Brain pericyte (primary cell): ENCODE data around the gene PRUNE1.

Experiments used
- DNase-seq: peaks from one replicate; pipeline ENCODE4 v3.0.0-alpha.2; 2012; ENCODE audit warnings: low read depth, low spot score

The PRUNE1 gene

DNA sequence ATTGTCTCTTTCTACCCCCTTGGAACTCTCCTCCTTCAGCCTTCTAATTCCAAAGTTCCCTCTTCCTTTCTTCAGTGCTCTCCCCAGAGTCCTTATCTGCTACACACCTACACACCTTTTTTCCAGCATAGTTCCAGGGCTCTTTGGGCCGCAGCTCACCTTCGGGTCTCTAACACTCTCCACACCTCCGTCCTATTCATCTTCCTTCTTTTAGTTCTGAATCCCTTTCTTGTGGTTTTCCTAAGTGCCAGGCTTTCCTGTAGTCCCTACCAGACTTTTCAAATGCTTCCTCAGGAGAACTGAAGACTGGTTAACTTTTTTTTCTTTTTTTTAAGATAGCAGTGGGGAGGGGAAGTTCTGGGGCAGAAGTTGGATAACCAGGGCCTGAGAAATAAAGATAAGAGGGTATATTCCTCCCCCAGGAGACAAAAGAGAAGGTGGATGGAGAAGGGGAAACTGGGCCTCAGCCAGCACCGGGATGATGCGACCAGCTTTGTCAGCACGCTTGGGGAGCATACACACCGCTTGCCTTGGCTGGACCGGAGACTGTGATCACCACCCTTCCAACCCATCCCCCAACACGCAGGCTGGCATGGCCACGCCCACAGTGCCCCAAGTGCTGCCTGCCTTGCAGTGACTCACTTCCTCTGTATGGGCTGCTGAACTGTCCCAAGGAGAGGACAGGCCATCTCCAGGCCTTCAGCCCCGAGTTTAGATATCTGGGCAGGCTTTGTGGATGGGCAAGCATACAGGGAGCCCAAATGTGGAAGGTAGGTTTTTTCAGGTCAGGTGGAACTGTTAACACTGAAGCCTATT is 31.2 kb upstream of the PRUNE1 start:
- no peak for DNase-seq

DNA sequence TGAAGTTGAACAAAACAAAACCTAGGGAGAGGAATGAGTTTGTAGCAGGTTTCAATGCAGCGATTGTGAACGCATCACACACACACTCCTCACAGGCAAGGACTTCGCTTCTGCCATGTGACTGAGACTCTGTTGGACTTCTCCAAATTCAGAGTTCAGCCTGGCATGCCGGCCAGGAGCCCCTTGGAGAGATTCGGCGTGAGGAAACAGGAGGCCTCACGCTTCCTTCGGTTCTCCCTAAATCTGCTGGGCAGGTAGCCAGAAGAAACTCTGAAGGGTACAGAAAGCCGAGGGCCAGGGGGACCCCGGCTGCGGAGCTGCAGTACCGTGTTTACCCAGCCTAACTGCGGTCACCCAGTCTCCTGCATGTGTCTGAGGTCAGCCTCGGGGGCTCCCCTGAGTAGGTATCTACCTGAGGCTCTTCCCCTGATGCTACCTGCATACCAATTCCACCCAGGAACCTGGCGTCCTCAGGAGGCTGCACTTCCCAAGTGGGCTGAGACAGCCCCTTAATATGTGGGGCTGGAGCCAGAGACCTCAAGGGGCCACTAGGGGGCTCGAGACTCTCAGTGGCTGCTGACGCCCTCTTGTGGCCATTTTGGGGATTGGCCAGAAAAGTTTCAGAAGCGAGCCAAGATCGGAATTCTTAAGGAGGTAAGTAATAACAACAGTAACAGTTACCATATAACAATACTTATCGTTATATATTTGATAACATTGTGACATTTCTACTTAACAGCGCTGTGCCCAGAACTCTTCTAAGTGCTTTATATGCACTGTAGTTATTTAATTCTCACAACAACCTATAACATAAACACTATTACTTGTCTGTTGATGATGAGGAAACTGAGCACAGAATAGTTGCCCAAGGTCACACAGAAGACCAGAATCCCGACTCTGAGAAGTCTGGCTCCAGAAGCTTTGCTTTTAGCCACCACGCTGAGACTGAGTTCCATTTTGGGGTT is 28.9 kb upstream of the PRUNE1 start:
- peak; percentile 60 for DNase-seq

DNA sequence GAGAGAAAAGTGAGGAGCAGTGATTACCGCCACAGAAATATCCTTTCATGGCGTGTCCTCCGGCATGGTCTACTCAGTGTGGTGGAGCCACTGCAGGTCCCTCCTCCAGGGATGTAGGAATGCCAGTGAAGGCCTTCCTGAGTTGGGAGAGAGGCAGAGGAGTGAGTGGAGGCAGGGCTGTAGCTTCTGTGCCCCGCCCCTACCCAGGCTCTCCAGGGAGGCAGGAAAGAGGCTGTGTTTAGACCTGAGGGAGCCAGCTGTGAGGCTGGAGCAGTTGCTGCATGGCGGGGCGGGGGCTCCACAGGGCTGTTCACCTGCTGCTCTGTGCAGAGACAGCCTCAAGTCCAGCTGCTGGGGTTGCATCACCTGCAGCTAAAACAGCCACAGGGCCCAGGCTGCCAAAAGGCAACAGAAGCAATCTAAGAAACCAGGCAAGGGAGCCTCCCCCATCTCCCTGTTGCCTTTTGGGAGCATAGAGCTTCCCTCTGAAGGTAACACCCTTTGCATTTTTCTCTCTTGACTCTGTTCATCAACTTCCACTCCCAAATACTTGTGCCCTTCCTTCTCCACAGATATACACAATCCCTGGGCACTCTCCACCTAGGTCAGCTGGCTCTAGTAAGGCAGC is 27.0 kb upstream of the PRUNE1 start:
- DNase-seq = no peak

DNA sequence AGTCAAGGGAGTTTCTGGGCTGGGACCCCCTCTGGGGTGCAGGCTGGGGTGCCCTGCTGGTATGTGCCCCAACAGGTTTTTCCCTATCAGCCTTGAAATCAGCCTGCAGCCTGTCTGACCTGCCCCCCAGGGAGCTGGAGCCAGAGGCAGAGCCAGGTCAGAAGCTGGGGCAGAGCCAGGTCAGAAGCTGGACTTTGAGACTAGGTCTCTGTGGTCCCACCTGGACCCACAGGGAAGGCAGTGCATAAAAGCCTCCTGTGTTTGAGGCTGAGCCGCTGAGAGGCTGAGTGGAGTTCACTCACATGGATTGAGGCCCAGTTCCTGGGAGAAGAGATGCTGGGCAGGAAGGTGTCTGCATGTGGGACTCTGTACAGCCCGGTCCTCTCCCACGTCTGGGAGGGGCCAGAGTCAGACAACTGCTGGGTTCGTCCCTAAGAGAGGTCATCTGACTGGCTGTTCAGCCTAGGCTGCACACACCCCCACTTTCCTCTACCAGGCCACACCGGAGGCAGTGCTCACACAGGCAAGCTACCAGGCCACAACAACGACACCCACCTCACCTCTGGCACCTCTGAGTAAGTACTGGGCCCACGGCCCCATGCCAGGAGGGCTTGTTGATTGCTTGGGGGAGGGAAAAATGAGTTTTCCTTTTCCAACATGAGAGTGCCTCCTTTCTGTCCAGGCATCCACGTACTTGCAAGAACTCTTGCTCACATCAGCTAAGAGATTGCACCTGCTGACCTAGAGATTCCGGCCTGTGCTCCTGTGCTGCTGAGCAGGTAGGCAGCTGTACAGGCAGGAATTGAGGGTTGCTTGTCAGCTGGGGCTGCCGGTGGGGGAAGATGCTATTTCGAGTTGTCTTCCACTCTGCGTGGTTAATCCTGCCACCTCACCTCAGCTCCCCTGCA is 26.2 kb upstream of the PRUNE1 start, which contains the start of gene ANXA9:
Gene ANXA9, plus strand, starts transcription at position 488 of the 908 bp plus-strand sequence. CDS start 814 bp downstream, outside the sequence.
- DNase-seq = no peak

DNA sequence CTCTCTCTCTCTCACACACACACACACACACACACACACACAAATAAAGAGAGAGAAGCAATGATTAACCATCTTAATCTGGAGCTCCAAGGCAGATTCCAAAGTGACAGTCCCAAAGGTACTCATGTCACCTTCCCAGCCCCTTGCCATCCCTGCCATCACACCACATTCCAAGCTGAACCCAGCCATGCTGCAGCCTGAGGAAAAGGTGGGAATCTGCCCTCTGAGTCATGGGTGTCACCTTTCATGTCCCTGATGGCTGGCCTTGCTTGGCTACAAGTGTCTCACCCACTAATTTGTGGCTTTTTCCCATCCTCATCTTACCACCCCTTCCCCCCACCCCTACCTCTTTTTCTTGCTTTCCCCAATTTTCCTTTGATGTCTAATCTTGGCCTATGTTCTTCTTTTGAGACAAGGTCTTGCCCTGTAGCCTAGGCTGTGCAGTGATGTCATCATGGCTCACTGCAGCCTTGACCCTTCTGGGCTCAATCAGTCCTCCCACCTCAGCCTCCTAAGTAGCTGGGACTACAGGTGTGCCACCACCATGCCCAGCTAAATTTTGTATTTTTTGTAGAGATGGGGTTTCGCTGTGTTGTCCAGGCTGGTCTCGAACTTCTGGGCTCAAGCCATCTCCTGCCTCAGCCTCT is 22.9 kb upstream of the PRUNE1 start:
- no peak for DNase-seq

DNA sequence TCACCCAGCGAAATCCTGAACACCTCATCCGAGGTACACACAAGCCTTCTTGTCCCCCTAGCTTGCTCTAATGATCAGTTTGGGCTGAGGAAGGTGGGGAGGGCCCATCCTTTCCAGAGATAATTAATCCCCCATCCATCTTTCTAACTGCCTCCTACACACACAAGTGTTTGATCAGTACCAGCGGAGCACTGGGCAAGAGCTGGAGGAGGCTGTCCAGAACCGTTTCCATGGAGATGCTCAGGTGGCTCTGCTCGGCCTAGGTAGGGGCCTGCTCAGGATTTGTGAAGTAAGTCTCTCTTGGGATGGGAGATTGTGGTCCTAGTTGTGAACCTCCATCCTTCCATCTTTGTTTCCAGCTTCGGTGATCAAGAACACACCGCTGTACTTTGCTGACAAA is 20.3 kb upstream of the PRUNE1 start:
- no peak for DNase-seq

DNA sequence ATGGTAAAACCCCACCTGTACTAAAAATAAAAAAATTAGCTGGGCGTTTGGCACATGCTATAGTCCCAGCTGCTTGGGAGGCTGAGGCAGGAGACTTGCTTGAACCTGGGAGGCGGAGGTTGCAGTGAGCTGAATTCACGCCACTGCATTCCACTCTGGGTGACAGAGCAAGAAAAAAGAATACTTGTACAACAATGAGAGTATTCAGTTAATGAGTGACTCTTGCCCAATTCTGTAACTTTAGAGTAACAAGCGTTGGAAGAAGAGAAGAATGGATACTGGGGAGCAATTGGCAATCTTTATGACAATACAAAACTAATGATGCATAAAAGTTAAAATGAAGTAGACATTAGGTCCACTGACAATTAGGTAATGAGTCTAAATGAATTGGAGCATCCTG is 15.6 kb upstream of the PRUNE1 start:
- no peak for DNase-seq

DNA sequence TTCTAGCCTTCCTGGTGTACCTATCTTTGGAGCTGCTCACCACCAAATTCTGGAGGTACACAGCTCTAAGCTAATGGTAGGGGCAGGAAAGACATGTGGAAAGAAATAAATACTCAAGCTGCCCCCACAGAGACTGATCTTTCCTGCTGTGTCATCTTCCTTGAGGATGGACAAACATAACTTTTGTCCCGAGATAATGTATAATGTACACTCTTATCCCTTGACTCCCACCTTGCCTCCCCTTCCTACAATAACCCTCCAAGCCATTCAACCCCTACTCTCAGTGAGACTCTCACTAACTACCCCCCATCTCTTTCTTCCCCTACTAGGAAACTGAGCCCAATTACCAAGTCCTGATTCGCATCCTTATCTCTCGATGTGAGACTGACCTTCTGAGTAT is 14.0 kb upstream of the PRUNE1 start:
- DNase-seq = no peak

DNA sequence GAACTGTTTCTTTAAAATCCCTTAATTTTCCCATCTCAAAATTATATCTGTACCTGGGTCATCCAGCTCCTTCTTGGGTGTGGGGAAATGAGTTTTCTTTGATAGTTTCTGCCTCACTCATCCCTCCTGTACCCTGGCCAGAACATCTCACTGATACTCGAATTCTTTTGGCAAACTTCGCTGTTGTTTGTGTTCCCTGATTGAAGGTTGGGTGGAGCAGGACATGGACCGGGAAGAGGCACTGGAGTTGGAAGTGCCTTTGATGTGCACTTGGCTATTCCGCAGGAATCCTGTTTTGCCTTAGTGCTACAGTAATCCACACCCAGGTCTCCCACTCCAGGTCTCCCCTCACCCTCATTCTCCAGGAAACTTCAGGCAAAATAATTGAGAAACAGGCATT is 12.8 kb upstream of the PRUNE1 start:
- no peak for DNase-seq

DNA sequence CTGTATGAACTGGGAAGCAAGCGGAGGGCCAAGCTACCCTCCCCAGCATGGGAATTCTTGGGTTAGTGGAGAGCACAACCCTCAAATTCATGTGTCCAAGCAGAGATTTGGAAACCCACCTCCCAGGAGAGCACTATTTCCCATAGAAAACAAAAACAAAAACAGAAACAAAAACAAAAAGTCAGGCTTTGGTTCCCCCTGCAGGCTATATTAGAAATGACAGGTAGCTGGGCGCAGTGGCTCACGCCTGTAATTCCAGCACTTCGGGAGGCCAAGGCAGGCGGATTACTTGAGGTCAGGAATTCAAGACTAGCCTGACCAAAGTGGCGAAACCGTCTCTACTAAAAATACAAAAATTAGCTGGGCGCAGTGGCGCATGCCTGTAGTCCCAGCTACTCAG is 12.4 kb upstream of the PRUNE1 start:
- DNase-seq = no peak

DNA sequence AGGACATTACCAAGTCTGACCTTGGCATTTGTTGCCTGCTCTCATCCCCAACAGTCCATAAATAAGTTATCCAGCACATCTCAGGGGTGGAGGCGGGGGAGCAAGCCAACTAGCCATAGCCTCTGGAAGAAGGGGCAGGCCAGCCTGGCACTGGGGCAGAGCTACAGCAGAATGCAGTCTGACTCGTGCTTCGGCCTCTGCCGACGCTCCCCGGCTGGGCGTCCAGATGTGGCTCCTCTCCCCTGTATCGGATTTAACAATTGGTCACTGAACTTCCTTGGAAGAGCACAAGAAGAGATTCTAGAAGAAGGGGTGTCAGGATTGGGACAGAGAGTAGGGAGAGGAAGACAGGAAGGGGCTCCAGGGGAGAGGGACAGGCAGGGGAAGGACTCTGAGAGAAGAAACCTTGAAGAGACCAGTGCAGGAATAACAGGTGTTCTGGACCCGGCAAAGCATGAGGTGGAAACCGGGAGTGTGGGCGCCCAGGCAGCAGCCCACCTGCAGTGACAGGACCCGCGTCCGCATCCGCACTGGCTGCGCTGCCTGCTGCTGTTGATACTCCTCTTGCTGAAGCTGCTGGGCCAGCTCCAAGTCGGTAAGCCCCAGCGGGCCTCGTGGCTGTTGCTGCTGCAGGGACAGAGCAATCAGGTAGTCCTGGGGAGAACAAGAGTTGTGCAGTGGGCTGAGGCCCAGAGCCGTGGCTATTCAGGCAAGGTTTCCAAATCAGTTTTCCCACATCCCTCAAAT is 10.9 kb upstream of the PRUNE1 start:
- no peak for DNase-seq

DNA sequence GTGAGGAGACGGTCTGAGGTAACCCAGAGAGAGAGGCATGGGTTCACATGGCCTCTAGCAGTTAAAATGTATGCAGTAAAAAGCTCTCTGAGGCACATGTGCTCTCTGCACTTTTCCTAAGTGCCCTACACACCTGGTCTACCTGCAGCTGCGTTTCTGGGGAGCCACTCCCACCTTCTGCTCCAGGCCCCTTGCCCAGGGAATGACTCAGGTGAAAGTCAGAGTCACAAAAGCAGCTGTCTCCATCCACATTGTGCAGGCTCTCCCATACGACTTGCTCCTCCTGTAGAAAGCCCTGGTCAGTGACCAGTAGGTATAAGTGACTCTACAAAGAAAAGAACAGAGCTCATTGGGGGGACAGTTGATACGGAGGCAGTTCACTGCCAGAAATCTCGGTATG is 10.3 kb upstream of the PRUNE1 start:
- no peak for DNase-seq

DNA sequence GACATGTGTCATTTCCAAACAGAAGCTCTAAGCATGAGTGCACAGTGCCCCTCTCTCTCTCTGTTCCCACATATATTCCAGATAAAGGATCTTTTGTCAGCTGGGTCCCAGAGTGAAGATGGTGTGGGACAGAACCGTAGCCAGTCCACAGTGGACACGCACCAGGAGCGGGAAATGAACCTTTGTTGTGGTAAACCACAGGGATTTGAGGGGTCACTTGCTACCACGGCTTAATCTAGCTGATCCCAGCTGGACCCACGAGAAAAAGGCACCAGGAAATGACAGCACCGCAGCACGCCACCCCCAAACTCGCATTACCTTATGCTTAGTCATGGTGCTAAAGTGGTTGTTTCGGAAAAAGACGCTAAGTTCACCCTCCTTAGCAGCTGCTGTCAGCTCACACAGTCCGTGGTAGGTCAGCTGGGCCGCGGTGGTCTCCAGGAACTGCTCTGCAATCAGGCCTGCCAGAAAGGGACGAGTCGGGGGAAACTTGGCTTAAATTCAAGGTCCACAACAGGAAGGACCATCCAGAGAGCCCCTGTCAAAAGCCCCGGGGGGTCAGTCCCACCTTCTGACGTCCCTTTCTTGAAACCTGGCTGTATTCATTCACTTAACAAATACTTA is 9.1 kb upstream of the PRUNE1 start:
- DNase-seq = no peak

DNA sequence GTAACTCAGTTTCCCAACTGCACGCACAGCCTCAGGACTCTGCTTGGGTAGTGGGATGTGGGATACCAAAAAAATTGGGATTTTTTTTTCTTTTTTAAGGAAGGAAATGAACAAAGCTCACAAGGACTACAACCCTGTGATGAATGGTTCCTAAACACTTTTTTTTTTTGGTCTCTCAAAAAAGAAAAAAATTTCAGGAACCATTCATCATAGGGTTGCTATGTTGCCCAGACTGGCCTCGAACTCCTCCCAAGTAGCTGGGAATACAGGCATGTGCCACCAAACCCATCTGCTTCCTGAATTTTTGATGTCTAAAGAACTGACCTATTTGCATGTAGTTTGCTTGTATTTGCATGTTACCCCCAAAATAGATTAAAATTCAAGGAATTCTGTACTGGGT is 8.3 kb upstream of the PRUNE1 start:
- DNase-seq = no peak

DNA sequence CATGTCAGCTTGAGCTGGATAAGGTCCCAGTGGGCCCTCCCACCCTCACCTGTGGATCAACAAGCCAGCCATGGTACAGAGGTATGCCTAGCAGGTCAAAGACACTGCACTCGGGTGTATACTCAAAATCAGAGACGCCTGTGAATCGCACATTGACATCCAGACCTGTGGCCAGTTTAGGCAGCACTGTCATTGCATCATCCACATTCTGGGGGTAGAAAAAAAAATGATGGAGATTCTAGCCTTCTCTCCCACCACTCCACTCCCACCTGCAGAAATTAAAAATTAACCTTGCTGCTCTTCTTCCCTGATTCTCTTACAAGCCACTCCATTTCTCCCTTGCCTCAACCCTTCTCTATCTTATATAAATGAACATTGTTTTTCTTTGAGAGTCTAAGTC is 7.8 kb upstream of the PRUNE1 start:
- DNase-seq = no peak

DNA sequence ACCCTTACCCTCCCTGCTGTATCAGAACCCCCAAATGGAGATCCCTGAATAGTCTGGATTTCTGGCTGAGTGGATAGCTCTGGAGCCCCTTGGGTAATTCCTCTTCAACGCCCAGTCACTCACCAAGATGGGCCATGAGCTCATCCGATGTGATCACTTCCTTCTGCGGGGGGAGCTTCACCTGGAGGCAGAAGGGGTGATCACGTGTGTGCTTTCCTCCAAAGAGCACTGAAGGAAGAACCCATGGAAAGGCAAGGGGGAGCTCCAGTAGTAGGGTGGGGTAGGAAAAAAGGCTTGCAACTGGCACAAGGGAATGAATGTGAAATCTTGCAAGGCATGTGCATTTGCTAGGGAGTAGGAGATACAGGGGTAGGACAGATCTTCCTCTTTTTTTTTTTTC is 6.6 kb upstream of the PRUNE1 start:
- no peak for DNase-seq

DNA sequence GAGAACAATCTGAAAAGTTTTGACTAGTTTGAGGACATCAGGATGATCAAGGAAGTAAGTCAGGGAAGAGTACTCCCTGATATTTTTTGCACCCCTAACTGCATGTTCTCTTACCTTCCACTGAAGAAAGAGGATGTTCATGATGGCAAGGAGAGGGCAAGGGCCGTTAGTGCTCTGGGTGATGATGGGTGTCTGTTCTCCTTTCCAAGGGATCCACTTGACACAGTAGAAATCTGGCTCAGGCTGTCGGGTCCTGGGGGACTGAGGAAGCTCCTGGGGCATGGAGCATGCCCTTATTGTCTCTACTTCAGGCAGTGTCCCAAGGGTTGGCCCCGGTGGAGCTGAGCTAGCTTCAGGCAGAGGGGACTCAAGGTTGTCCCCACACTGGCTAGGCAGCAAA is 6.2 kb upstream of the PRUNE1 start:
- no peak for DNase-seq

DNA sequence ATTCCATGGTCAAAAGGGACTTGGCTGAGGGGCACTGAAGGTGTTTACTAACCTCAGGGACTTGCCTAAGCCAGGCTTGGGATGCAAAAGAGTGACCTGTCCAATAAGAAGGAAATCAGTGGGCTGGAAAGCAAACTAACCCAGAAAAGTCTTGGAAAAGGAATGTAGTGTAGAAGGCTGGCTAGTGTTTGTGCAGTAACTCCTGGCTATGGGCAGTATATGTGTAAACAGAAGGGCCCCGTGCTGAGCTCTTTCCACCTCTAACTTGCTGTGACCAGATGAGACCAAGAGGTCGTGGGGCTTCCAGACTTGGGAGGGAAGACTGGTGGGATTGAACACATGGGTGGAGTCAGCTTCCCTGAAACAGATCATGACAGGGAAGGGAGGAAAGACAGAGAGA is 5.6 kb upstream of the PRUNE1 start:
- no peak for DNase-seq

DNA sequence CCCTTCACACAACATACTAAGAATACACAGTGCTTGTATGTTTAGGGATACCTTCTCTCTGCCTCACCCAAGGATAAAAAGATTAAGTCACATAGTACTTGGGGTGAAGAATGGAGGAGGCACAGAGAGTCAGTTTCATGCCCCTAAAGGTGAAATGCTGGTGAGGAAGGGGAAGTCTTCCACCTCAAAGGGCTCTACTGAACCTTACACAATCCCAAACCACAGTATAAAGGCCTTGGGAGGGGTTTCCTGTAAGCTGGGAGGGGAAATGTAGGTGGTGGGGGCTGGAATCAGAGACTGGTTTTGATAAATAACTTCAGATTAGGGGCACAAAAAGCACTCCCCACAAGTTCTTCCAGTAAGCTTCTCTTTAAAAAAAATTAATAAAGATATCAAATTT is 5.1 kb upstream of the PRUNE1 start:
- DNase-seq = no peak
